RCC 7860 (cell line): ENCODE data around the gene DHX38.

Experiments
- DNase-seq: peaks from one replicate; pipeline ENCODE4 v3.0.0-alpha.2; 2015; ENCODE audit warnings: low spot score
- FAIRE-seq: peaks from 2 replicates; lab custom pipeline; 2012; peaks lifted over from hg19 to GRCh38; lab: Jason Lieb, UNC

Gene DHX38

GRCh38 chr16:72083778-72084404 lies 9.8 kb upstream of the DHX38 start:
- no peak for FAIRE-seq
- no peak for DNase-seq

GRCh38 chr16:72084445-72084844 lies 9.2 kb upstream of the DHX38 start:
- DNase-seq (no peak), FAIRE-seq (no peak)

GRCh38 chr16:72085002-72085401 lies 8.6 kb upstream of the DHX38 start:
- FAIRE-seq: no peak
- no peak for DNase-seq

- DNase-seq (no peak), FAIRE-seq (no peak)
These were observed 2.4 kb upstream of the DHX38 start for GRCh38 chr16:72091217-72091616.

- FAIRE-seq (no peak), DNase-seq (peak; percentile 34)
These were observed 707 bp upstream of the DHX38 start for GRCh38 chr16:72092832-72093447.

- FAIRE-seq: no peak
- DNase-seq: no peak
These were observed 591 bp downstream of the DHX38 start for GRCh38 chr16:72094266-72094610.

GRCh38 chr16:72098936-72099335 lies 5.3 kb downstream of the DHX38 start:
- DNase-seq: no peak
- no peak for FAIRE-seq

- DNase-seq (peak; percentile 43), FAIRE-seq (no peak)
These were observed 5.8 kb downstream of the DHX38 start for GRCh38 chr16:72099377-72099818.

GRCh38 chr16:72101195-72101594 lies 7.5 kb downstream of the DHX38 start:
- DNase-seq: no peak
- no peak for FAIRE-seq

GRCh38 chr16:72104905-72105304 lies 11.3 kb downstream of the DHX38 start:
- DNase-seq (no peak), FAIRE-seq (no peak)

- FAIRE-seq (no peak), DNase-seq (no peak)
These were observed 12.3 kb downstream of the DHX38 start for GRCh38 chr16:72105978-72106377.

GRCh38 chr16:72107371-72107770 lies 13.7 kb downstream of the DHX38 start:
- DNase-seq: no peak

GRCh38 chr16:72108353-72109102 lies 14.9 kb downstream of the DHX38 start:
- no peak for FAIRE-seq
- no peak for DNase-seq

More at GRCh38 chr16:72107371-72107770, 13.7 kb downstream of the DHX38 start:
- no peak for FAIRE-seq

- no peak for FAIRE-seq
- no peak for DNase-seq
These were observed 15.7 kb downstream of the DHX38 start for GRCh38 chr16:72109300-72109699.

- FAIRE-seq (no peak), DNase-seq (no peak)
These were observed 16.4 kb downstream of the DHX38 start for GRCh38 chr16:72109966-72110530.

- DNase-seq (no peak), FAIRE-seq (no peak)
These were observed 17.3 kb downstream of the DHX38 start for GRCh38 chr16:72110662-72111615.

GRCh38 chr16:72111657-72112451 lies 18.2 kb downstream of the DHX38 start:
- no peak for FAIRE-seq
- no peak for DNase-seq

- DNase-seq (no peak), FAIRE-seq (no peak)
These were observed 18.8 kb downstream of the DHX38 start for GRCh38 chr16:72112452-72112792.

- no peak for FAIRE-seq
- no peak for DNase-seq
These were observed 19.4 kb downstream of the DHX38 start for GRCh38 chr16:72112906-72113615.
